Tibial artery (tissue), 4 donors: ENCODE measurements around the gene BLCAP.
A peak's percentile ranks its signal among the peaks of the same experiment; 100 is the strongest.

Experiments used
- DNase-seq, 2 donors: peaks; one replicate each; pipeline ENCODE4 v3.0.0-alpha.2; 2019
- H3K27ac ChIP-seq, 2 donors: fragments of 200-600 bp; sonication (generic) in 1 of 2; 1 replicate in 1 of 2; 2 replicates in 1 of 2; pipeline ENCODE4 v1.5.1; 2018 to 2019; ENCODE audit warnings: mild to moderate bottlenecking in 1 of 2
- H3K27me3 ChIP-seq, 2 donors: fragments of 200-600 bp; sonication (generic) in 1 of 2; one replicate each; pipeline versions ENCODE4 v1.5.1 to v1.6.0; 2016 to 2019
- H3K36me3 ChIP-seq, 3 donors: fragments of 200-600 bp; sonication (generic) in 2 of 3; one replicate each; pipeline ENCODE4 v1.5.1; 2016 to 2019; ENCODE audit warnings: mild to moderate bottlenecking in 2 of 3
- H3K4me1 ChIP-seq, 4 donors: fragments of 200-600 bp; sonication (generic) in 2 of 4; 1 replicate in 3 of 4; 2 replicates in 1 of 4; pipeline ENCODE4 v1.5.1; 2016 to 2019
- H3K4me3 ChIP-seq, 2 donors: fragments of 200-600 bp; sonication (generic) in 1 of 2; 1 replicate in 1 of 2; 2 replicates in 1 of 2; pipeline ENCODE4 v1.5.1; 2018 to 2019; ENCODE audit warnings: mild to moderate bottlenecking in 2 of 2
- H3K9me3 ChIP-seq, 3 donors: fragments of 200-600 bp; sonication (generic) in 1 of 3; one replicate each; pipeline ENCODE4 v1.5.1; 2016 to 2019
- intact Hi-C: fragments of 100-400 bp; cut with DNase I; formaldehyde crosslinking; loops from one replicate; pipeline ENCODE4 v1.15.0; 2023; ENCODE audit warnings: low total_unique reads
- TF ChIP-seq, protein P1 (sequence below), 2 experiments: fragments of 200-600 bp in 1 of 2; fragments of 450-650 bp in 1 of 2; IDR thresholded peaks; one replicate each; pipeline ENCODE4 v1.5.1; 2017 to 2019; ENCODE audit warnings: antibody characterized with exemption in 2 of 2, mild to moderate bottlenecking in 1 of 2, moderate library complexity in 1 of 2

The BLCAP gene

DNA sequence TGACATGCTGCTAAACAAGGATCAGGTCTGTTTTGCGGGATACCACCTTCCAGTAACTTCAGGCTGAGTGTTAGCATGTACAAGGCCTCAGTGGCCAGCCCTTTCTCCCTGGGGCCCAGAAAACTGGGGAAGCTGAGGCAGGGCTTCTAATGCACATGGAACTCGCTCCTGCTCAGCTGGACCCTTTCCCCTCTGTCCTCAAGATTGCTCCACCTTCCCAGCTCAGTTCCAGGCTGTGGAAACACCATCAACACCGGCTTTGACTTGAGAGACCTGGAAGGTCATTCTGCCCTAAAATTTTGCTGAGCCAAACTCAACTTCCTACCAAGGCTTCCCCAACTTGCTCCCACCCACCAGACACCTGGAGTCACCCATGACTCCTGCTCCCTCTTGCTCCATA is 4.2 kb upstream of the BLCAP start:
- H3K27ac ChIP-seq: no peak overlapping the region
- H3K4me3 ChIP-seq: no peak overlapping the region
- intact Hi-C loops: loop anchor here (2.0 to 5.0 kb wide), 3 partner anchors 145 to 330 kb away; no protein-coding TSS in a partner anchor
- no peaks in the 10 kb centered on the region for H3K9me3 ChIP-seq
- H3K27me3 ChIP-seq: peaks cover 0 to 3% of the 10 kb centered on the region in 2 donors
- no peak for DNase-seq
- TF ChIP-seq, protein P1, sequence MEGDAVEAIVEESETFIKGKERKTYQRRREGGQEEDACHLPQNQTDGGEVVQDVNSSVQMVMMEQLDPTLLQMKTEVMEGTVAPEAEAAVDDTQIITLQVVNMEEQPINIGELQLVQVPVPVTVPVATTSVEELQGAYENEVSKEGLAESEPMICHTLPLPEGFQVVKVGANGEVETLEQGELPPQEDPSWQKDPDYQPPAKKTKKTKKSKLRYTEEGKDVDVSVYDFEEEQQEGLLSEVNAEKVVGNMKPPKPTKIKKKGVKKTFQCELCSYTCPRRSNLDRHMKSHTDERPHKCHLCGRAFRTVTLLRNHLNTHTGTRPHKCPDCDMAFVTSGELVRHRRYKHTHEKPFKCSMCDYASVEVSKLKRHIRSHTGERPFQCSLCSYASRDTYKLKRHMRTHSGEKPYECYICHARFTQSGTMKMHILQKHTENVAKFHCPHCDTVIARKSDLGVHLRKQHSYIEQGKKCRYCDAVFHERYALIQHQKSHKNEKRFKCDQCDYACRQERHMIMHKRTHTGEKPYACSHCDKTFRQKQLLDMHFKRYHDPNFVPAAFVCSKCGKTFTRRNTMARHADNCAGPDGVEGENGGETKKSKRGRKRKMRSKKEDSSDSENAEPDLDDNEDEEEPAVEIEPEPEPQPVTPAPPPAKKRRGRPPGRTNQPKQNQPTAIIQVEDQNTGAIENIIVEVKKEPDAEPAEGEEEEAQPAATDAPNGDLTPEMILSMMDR (IDR thresholded peaks at IDR 0.05): no peak
- H3K4me1 ChIP-seq: peaks cover 0 to 7% (median 4%) of the 10 kb centered on the region in 4 donors
- H3K36me3 ChIP-seq: no peaks in the 10 kb centered on the region

DNA sequence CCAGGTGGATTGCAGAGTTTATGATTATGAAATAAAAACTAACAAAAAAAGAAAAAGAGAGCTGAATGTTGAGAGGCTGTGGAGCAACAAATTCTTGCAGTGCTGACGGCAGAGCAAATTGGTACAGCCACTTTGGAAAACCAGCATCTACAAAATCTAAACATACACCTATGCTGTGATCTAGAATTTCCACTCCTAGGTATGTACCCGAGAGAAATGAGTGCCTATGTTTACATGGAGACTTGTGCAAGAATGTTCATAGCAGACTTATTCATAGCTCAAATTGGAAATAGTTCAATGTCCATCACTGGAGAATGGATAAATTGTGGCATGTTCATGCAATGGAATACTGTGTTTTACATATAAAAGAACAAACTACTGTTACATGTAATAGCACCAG is 3.0 kb upstream of the BLCAP start:
- DNase-seq: no peak
- TF ChIP-seq, protein P1 (IDR thresholded peaks at IDR 0.05): no peak
- intact Hi-C loops: loop anchor here (5.0 kb wide), 2 partner anchors 143 to 328 kb away; no protein-coding TSS in a partner anchor

DNA sequence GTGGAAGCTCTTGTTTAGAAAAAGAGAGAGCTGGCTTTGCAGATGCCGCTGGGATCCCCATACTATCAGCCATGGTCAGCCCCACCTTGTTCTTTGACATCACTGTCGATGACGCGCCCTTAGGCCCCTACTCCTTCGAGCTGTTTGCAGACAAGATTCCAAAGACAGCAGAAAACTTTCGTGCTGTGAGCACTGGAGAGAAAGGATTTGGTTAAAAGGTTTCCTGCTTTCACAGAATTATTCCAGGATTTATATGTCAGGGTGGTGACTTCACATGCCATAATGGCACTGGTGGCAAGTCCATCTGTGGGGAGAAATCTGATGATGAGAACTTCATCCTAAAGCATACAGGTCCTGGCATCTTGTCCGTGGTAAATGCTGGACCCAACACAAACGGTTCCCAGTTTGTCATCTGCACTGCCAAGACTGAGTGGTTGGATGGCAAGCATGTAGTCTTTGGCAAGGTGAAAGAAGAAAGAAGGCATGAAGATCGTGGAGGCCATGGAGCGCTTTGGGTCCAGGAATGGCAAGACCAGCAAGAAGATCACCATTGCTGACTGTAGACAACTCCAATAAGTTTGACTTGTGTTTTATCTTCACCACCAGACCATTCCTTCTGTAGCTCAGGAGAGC is 2.4 kb upstream of the BLCAP start:
- Histone ChIP-seq H3K9me3 (no peaks in the 10 kb centered on the region), H3K36me3 (no peaks in the 10 kb centered on the region), H3K4me1 (peaks cover 0 to 24% (median 20%) of the 10 kb centered on the region in 4 donors), H3K27me3 (peaks cover 0 to under 1% of the 10 kb centered on the region in 2 donors), H3K27ac (no peak overlapping the region), H3K4me3 (no peak overlapping the region)
- DNase-seq: no peak
- intact Hi-C loops: loop anchor here (5.0 kb wide), 2 partner anchors 143 to 328 kb away; no protein-coding TSS in a partner anchor
- TF ChIP-seq, protein P1 (IDR thresholded peaks at IDR 0.05): no peak

More for the DNA sequence above, 3.0 kb upstream of the BLCAP start:
- Histone ChIP-seq H3K36me3 (no peaks in the 10 kb centered on the region), H3K4me3 (no peak overlapping the region), H3K4me1 (peaks cover 0 to 18% (median 14%) of the 10 kb centered on the region in 4 donors), H3K27me3 (peaks cover 0 to 3% of the 10 kb centered on the region in 2 donors), H3K27ac (no peak overlapping the region), H3K9me3 (no peaks in the 10 kb centered on the region)

DNA sequence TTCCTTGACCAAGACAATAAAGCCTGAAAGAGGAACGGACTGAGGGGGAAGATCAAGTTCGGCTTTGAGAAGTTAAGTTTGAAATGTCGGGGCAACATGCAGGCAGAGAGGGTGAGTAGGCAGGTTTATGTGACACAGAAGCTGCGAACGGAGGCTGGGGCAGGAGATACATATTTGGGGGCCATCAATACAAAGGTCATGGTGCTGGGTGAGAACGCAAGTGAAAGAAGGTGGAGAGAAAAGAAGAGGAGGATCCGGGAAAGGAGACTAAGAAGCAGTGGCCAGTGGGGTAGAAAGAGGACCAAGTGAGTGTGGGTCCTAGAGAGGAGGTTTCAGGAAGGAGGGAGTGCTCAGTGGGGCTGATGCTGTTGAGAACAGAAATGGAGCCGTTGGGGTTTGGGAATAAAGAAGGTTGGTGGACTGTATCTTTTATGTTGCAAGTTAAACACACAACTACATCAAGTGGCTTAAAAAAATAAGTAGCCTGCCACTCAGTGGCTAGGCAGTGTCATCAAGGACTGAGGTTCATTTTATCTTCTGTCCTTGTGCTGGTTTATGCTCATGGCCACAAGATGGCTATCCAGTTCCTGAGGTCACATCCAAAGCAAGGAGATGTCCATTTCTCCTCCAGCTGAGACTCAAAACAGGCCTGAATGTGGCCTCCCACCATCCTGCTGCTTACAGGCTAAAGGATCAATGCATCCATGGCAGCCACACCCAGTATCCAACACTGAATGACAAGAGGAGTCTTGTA is 1.7 kb upstream of the BLCAP start:
- H3K27me3 ChIP-seq: no peaks in the 10 kb centered on the region
- TF ChIP-seq, protein P1 (IDR thresholded peaks at IDR 0.05): no peak
- intact Hi-C loops: no loop called here
- no peaks in the 10 kb centered on the region for H3K9me3 ChIP-seq
- H3K27ac ChIP-seq: no peak overlapping the region
- H3K36me3 ChIP-seq: no peaks in the 10 kb centered on the region
- no peak for DNase-seq
- H3K4me3 ChIP-seq: no peak overlapping the region
- peaks cover 0 to 31% (median 27%) of the 10 kb centered on the region in 4 donors for H3K4me1 ChIP-seq

DNA sequence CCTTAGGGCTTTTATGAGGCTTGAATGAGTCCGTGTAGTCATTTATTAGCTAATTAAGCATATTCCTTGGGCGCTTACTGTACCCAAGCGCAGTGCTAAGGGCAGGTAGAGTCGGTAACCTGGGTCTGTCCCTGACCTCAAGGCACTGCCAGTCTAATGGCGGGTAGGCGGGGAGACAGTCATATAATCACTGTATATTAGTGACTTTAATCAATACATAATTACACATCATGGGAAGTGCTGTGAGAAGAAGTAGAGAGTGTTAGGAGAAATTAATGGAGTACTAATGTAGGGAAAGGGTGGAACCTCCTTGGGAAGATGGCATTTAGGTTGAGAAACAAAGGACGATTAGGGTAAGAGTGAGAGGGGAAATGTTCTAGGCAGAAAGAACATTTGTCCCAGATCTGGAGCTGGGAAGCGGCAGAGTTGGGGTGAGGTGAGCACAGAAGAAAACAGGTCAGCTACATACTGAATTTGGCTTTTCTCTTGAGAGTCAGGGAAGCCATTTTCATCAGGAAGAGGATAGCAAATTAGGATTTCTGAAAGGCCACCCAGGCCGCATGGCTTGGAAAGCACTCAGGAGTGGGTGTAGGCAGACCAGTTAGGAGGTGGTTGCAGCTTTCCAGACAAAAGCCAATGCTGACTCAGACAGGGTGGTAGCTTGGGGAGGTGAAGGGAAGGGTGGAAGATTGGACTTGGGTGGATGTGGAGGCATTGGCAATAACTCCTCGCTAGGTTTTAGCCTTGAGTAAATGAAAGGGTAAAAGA is 954 bp upstream of the BLCAP start:
- no peaks in the 10 kb centered on the region for H3K27me3 ChIP-seq
- no peaks in the 10 kb centered on the region for H3K9me3 ChIP-seq
- DNase-seq: no peak
- H3K4me1 ChIP-seq: peaks cover 0 to 37% (median 33%) of the 10 kb centered on the region in 4 donors
- TF ChIP-seq, protein P1 (IDR thresholded peaks at IDR 0.05): no peak
- peak overlapping the region; percentile 96 to 100 for H3K4me3 ChIP-seq
- H3K36me3 ChIP-seq: no peaks in the 10 kb centered on the region
- peak overlapping the region; percentile 93 to 96 for H3K27ac ChIP-seq
- intact Hi-C loops: no loop called here
